HepG2 (cell line): ENCODE results near the gene ZNF414. TPM values are rescaled to one million over a fixed set of nuclear protein-coding genes. Genes with fewer than 3 reads are reported as not detected.

ENCODE experiments used
- ATAC-seq: fragments of 200-7000 bp; cut with Tn5 transposase; 3 replicates; pipeline ENCODE4 v1.9.1; 2020; ENCODE audit warnings: mild to moderate bottlenecking, moderate library complexity
- BruUV-seq: library from RNA; stranded (reverse); fragments of 400-500 nt; replicated peaks from 2 replicates; lab custom pipeline; 2021; lab: Mats Ljungman, UMichigan
- CTCF ChIA-PET: fragments of 300-600 bp; formaldehyde crosslinking; extraction: SDS; loops from one replicate; lab custom pipeline; 2021; ENCODE audit warnings: low total read pairs, inconsistent platforms, low intra/inter-chr PET ratio; lab: Yijun Ruan, JAX
- POLR2A ChIA-PET: fragments of 350-600 bp; sonication (Branson Sonifier 250); formaldehyde crosslinking; loops from one replicate; lab custom pipeline; 2020; ENCODE audit warnings: antibody characterized with exemption, inconsistent platforms; lab: Yijun Ruan, JAX
- DNase-seq: peaks from one replicate; pipeline ENCODE4 v3.0.0-alpha.2; 2015; ENCODE audit warnings: low spot score
- FAIRE-seq: peaks from 3 replicates; lab custom pipeline; 2011; peaks lifted over from hg19 to GRCh38; lab: Jason Lieb, UNC
- H2AFZ ChIP-seq: one replicate; pipeline ENCODE4 v1.6.1; 2011; ENCODE audit warnings: low read length, inconsistent platforms
- H3K27ac ChIP-seq: fragments of 300-600 bp; 3 replicates; pipeline ENCODE4 v1.8.0; 2011; ENCODE audit warnings: mixed run types, mild to moderate bottlenecking, mixed read lengths, low read length, inconsistent platforms; ENCODE audit not compliant: insufficient read depth; ENCODE audit errors: extremely low read length
- H3K27me3 ChIP-seq, 2 experiments: fragments of 200-600 bp in 1 of 2; 2 replicates in 1 of 2; 3 replicates in 1 of 2; pipeline versions ENCODE4 v1.6.0 to v1.8.0; 2011; ENCODE audit warnings: low read length in 2 of 2, mild to moderate bottlenecking in 2 of 2, moderate library complexity in 2 of 2, inconsistent platforms in 1 of 2; ENCODE audit not compliant: insufficient read depth in 2 of 2, control insufficient read depth in 1 of 2
- H3K36me3 ChIP-seq, 2 experiments: fragments of 200-600 bp in 1 of 2; replicated peaks in 1 of 2; 2 replicates in 1 of 2; 3 replicates in 1 of 2; pipeline versions ENCODE4 v1.5.1 to v1.8.0; 2011; ENCODE audit warnings: low read length in 2 of 2, inconsistent platforms in 1 of 2; ENCODE audit not compliant: insufficient read depth in 2 of 2, control insufficient read depth in 1 of 2
- H3K4me1 ChIP-seq: 2 replicates; pipeline ENCODE4 v1.5.1; 2012; ENCODE audit warnings: low read length, inconsistent platforms; ENCODE audit not compliant: insufficient read depth
- H3K4me2 ChIP-seq: 2 replicates; pipeline ENCODE4 v1.6.0; 2011; ENCODE audit warnings: low read depth, low read length, inconsistent platforms
- H3K4me3 ChIP-seq, 3 experiments: fragments of 200-600 bp in 1 of 3; sonication (generic), shearing (Covaris generic) in 1 of 3; replicated peaks in 1 of 3; 2 replicates each; pipeline ENCODE4 v1.5.1; 2011 to 2016; ENCODE audit warnings: low read length in 3 of 3, inconsistent platforms in 2 of 3, low read depth in 2 of 3, mild to moderate bottlenecking in 2 of 3, control low read depth in 1 of 3, mixed read lengths in 1 of 3; ENCODE audit not compliant: insufficient read depth in 1 of 3
- H3K79me2 ChIP-seq: one replicate; pipeline ENCODE4 v1.6.1; 2011; ENCODE audit warnings: low read length, inconsistent platforms; ENCODE audit not compliant: insufficient read depth
- H3K9ac ChIP-seq: 2 replicates; pipeline ENCODE4 v1.6.0; 2011; ENCODE audit warnings: mild to moderate bottlenecking, low read depth, low read length, inconsistent platforms; ENCODE audit not compliant: insufficient read depth
- H3K9me3 ChIP-seq: 2 replicates; pipeline ENCODE4 v1.5.1; 2012; ENCODE audit warnings: mild to moderate bottlenecking, low read length
- H4K20me1 ChIP-seq: 2 replicates; pipeline ENCODE4 v1.6.0; 2011; ENCODE audit warnings: inconsistent platforms, mild to moderate bottlenecking, low read length, moderate library complexity; ENCODE audit not compliant: insufficient read depth
- ATF1 ChIP-seq: IDR thresholded peaks from 2 replicates; pipeline ENCODE4 v1.6.1; 2016; ENCODE audit warnings: mild to moderate bottlenecking, control low read depth
- CERS6 ChIP-seq: sonication (generic); formaldehyde crosslinking; IDR thresholded peaks from 2 replicates; pipeline ENCODE4 v1.5.0; 2020; ENCODE audit warnings: missing genetic modification reagents
- CSRNP2 ChIP-seq: sonication (generic); formaldehyde crosslinking; conservative IDR thresholded peaks from 2 replicates; pipeline ENCODE4 v1.8.0; 2022; ENCODE audit warnings: low read depth, missing genetic modification reagents
- GABPA ChIP-seq, 2 experiments: IDR thresholded peaks; 2 replicates each; pipeline ENCODE4 v1.6.1; 2011 to 2016; ENCODE audit warnings: low read depth in 2 of 2, low read length in 1 of 2, missing biosample characterization in 1 of 2, missing genetic modification characterization in 1 of 2
- KAT8 ChIP-seq: IDR thresholded peaks from 2 replicates; pipeline ENCODE4 v1.6.1; 2016; ENCODE audit warnings: missing genetic modification reagents, missing compliant biosample characterization
- KDM2A ChIP-seq: sonication (generic); formaldehyde crosslinking; IDR thresholded peaks from 2 replicates; pipeline ENCODE4 v1.4.0; 2020; ENCODE audit warnings: low read depth, missing genetic modification reagents, borderline replicate concordance
- KLF13 ChIP-seq: sonication (generic); formaldehyde crosslinking; IDR thresholded peaks from 2 replicates; pipeline ENCODE4 v1.4.0; 2020; ENCODE audit warnings: mild to moderate bottlenecking, missing genetic modification reagents
- NKX3-1 ChIP-seq: sonication (generic); formaldehyde crosslinking; IDR thresholded peaks from 2 replicates; pipeline ENCODE4 v1.5.0; 2020; ENCODE audit warnings: missing genetic modification reagents
- PBX2 ChIP-seq: IDR thresholded peaks from 2 replicates; pipeline ENCODE4 v1.6.1; 2016; ENCODE audit warnings: control low read depth
- PCBP1 ChIP-seq: fragments of 200-400 bp; formaldehyde crosslinking; IDR thresholded peaks from 2 replicates; pipeline ENCODE4 v1.6.1; 2017; ENCODE audit warnings: mild to moderate bottlenecking, low read depth, low read length, borderline replicate concordance
- RBFOX2 ChIP-seq: fragments of 200-400 bp; formaldehyde crosslinking; IDR thresholded peaks from 2 replicates; pipeline ENCODE4 v1.6.1; 2017; ENCODE audit warnings: low read depth, mild to moderate bottlenecking, low read length
- TCF12 ChIP-seq, 2 experiments: fragments of 450-650 bp in 1 of 2; sonication (generic) in 1 of 2; formaldehyde crosslinking in 1 of 2; IDR thresholded peaks; 2 replicates each; pipeline versions ENCODE4 v1.6.1 to v1.8.0; 2017 to 2022; ENCODE audit warnings: antibody characterized with exemption in 1 of 2, mild to moderate bottlenecking in 1 of 2, missing genetic modification reagents in 1 of 2, moderate library complexity in 1 of 2
- ZBTB1 ChIP-seq: sonication (generic); formaldehyde crosslinking; IDR thresholded peaks from 2 replicates; pipeline ENCODE4 v1.4.0; 2020; ENCODE audit warnings: missing genetic modification reagents, borderline replicate concordance
- ZBTB46 ChIP-seq: sonication (generic); formaldehyde crosslinking; IDR thresholded peaks from 2 replicates; pipeline ENCODE4 v1.4.0; 2020; ENCODE audit warnings: mild to moderate bottlenecking, missing genetic modification reagents, borderline replicate concordance
- ZNF10 ChIP-seq: sonication (generic); formaldehyde crosslinking; IDR thresholded peaks from 2 replicates; pipeline ENCODE4 v1.4.0; 2020; ENCODE audit warnings: mild to moderate bottlenecking, low read depth, missing genetic modification reagents, borderline replicate concordance
- ZNF234 ChIP-seq: sonication (generic); formaldehyde crosslinking; conservative IDR thresholded peaks from 2 replicates; pipeline ENCODE4 v1.5.1; 2020; ENCODE audit warnings: mild to moderate bottlenecking, missing genetic modification reagents
- ZNF562 ChIP-seq: sonication (generic); formaldehyde crosslinking; IDR thresholded peaks from 2 replicates; pipeline ENCODE4 v1.8.0; 2022; ENCODE audit warnings: missing genetic modification reagents, borderline replicate concordance
- ZNF747 ChIP-seq: sonication (generic); formaldehyde crosslinking; IDR thresholded peaks from 2 replicates; pipeline ENCODE4 v1.8.1; 2023; ENCODE audit warnings: missing genetic modification reagents, mild to moderate bottlenecking, borderline replicate concordance
- ZNF772 ChIP-seq: sonication (generic); formaldehyde crosslinking; IDR thresholded peaks from 2 replicates; pipeline ENCODE4 v1.5.0; 2020; ENCODE audit warnings: mild to moderate bottlenecking, missing genetic modification reagents
- ZNF878 ChIP-seq: sonication (generic); formaldehyde crosslinking; IDR thresholded peaks from 2 replicates; pipeline ENCODE4 v1.8.1; 2023; ENCODE audit warnings: mild to moderate bottlenecking, missing genetic modification reagents, moderate library complexity
- WGBS: methylation state at CpG from one replicate; pipeline ENCODE4 v1.1.6; 2017; ENCODE audit warnings: low lambda C conversion rate; 5-methylcytosine and 5-hydroxymethylcytosine counted together
- in situ Hi-C: cut with HindIII; loops from 2 replicates; pipeline ENCODE4 v1.10.0; 2017; ENCODE audit warnings: low pct_unique_long_range_greater_than_20kb; ENCODE audit not compliant: extremely low pct_ligation_motif_present
- intact Hi-C: fragments of 100-400 bp; cut with micrococcal nuclease; formaldehyde crosslinking; loops from one replicate; pipeline ENCODE4 v1.10.0; 2022; ENCODE audit not compliant: unreplicated experiment
- polyA plus RNA-seq, 8 experiments: library from polyadenylated mRNA; depleted of rRNA in 3 of 8; stranded (reverse) in 7 of 8; unstranded in 1 of 8; fragments of >200 nt; fragmentation: Illumina TruSeq in 4 of 8; extraction: Trizol in 4 of 8; gene quantifications; 2 replicates each; pipeline versions ENCODE4 v1.2.1 to v1.2.3, GENCODE V29; 2011 to 2016; ENCODE audit warnings: low read depth in 4 of 8, missing spikeins in 1 of 8, mixed read lengths in 1 of 8; ENCODE audit not compliant: insufficient read depth in 1 of 8
- total RNA-seq, 5 experiments: library from RNA; depleted of rRNA; stranded (reverse); fragments of >200 nt; fragmentation: Illumina TruSeq; extraction: Trizol; gene quantifications; 2 replicates each; pipeline ENCODE4 v1.2.3, GENCODE V29; 2016; ENCODE audit warnings: low read depth in 1 of 5

ZNF414 gene
- total and polyA plus RNA-seq, 2 of the 13 experiments (the other 11 are each of a cell fraction or from before 2014, with no cell fraction given): 2.5 to 4.0 TPM

- DNase-seq: no peak
- no peak for FAIRE-seq
- no peak for ATAC-seq
- intact Hi-C loops (no loop called here), in situ Hi-C loops (no loop called here)
- ChIA-PET CTCF (no interaction called here), POLR2A (interaction anchor here (0.7 kb wide), 1 partner anchor 21 kb away, joined by 3 read pairs; no protein-coding TSS in a partner anchor)
- H4K20me1 ChIP-seq: peaks cover 37% of the 10 kb centered on the region; the same call in 1 of the 2 replicates
- H3K36me3 ChIP-seq: peaks cover 45 to 78% of the 10 kb centered on the region in 2 experiments
- no peak overlapping the region for H2AFZ ChIP-seq
- no peak overlapping the region for H3K4me3 ChIP-seq
- H3K79me2 ChIP-seq: peaks cover 61% of the 10 kb centered on the region
- 97% methylated on average over 3 of the region's 8 CpGs for WGBS
- no peaks in the 10 kb centered on the region for H3K27me3 ChIP-seq
- H3K4me2 ChIP-seq: no peak overlapping the region
- H3K27ac ChIP-seq: no peak overlapping the region
- H3K9ac ChIP-seq: no peak overlapping the region
- H3K9me3 ChIP-seq: no peaks in the 10 kb centered on the region
- H3K4me1 ChIP-seq: no peaks in the 10 kb centered on the region
- no TSS peak for BruUV-seq
- TF ChIP-seq ZNF772 (CRISPR knock-in tag) (no peak), ZNF747 (CRISPR knock-in tag) (no peak), ZNF878 (CRISPR knock-in tag) (no peak), CSRNP2 (CRISPR knock-in tag) (no peak), TCF12 (IDR thresholded peaks at IDR 0.05) (no peak), TCF12 (CRISPR knock-in tag; IDR thresholded peaks at IDR 0.05) (no peak), ZNF562 (CRISPR knock-in tag) (no peak), GABPA (IDR thresholded peaks at IDR 0.05; ENCODE audit: low read depth, low read length) (no peak), GABPA (CRISPR knock-in tag; IDR thresholded peaks at IDR 0.05; ENCODE audit: low read depth) (no peak), ZNF10 (no peak), ZBTB1 (no peak), KAT8 (CRISPR knock-in tag) (no peak), NKX3-1 (no peak), ZBTB46 (CRISPR knock-in tag) (no peak), CERS6 (CRISPR knock-in tag) (no peak), ZNF234 (CRISPR knock-in tag) (no peak), KLF13 (CRISPR knock-in tag) (no peak), PCBP1 (no peak), KDM2A (CRISPR knock-in tag) (no peak), ATF1 (no peak), RBFOX2 (no peak), PBX2 (CRISPR knock-in tag) (no peak)
Measured at GRCh38 chr19:8476524-8476923, 37.4 kb downstream of the ZNF414 start.
